ENCODE results near the gene TGM2.

TGM2 gene

DNA sequence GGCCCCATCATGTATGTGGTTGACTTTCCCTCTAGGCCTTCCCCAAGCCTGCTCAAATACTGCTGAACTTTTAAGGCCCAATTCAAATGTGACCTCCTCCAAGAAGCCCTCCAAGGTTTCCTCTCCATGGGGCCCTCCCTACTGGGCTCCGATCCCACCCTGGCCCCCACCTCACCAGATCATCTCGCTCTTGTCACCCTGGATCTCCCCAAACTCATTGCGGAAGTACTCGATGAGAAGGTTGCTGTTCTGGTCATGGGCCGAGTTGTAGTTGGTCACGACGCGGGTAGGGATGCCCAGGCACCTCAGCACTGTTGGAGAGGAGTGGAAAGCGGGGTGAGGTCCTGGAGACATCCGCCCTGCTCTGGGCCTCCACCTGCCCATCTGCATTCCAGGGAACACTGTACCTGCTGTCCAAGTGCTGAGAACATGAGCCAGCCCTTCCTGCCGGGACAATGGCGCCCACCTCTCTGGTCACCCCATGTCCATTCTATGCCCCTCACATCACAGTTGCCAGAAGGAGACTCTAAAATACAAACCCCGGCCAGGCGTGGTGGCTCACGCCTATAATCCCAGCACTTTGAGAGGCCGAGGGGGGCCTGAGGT is 23.1 kb downstream of the TGM2 start:
- no peak for DNase-seq

DNA sequence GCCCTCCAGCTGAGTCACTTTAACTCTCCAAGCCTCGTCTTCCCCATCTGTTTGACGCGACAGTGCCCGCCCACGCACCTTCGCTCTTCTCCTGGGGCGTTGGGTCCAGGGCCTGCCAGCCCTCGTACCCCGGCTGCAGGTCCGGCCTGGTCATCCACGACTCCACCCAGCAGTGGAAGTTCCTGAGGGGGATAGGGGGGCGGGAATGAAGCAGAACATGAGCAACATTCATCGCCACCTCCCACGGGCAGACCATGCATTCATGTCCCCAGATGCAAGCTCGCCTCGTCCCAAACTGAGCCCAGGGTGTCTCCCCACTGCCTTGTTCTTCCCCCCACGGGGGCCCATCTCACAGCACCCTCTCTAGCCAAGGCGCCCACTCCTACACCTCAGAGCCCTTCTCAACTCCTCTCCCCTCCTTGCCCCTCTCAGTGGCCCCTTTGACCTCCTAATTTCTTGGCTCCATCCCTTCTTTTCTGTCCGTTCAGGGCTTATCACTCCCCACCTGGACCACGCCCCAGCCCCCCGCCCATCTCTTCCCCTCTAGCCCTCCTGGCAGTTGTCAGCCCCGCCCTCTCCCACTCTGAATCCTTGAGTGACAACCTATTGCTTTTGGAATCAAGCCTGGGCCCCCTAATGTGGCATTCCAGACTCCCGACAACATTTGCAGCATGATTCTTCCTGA is 23.7 kb downstream of the TGM2 start:
- DNase-seq: no peak

- no peak for DNase-seq
Observed at GRCh38 chr20:38139977-38140753, 24.9 kb downstream of the TGM2 start.

- no peak for DNase-seq
Observed at GRCh38 chr20:38139156-38139912, 25.7 kb downstream of the TGM2 start.

DNA sequence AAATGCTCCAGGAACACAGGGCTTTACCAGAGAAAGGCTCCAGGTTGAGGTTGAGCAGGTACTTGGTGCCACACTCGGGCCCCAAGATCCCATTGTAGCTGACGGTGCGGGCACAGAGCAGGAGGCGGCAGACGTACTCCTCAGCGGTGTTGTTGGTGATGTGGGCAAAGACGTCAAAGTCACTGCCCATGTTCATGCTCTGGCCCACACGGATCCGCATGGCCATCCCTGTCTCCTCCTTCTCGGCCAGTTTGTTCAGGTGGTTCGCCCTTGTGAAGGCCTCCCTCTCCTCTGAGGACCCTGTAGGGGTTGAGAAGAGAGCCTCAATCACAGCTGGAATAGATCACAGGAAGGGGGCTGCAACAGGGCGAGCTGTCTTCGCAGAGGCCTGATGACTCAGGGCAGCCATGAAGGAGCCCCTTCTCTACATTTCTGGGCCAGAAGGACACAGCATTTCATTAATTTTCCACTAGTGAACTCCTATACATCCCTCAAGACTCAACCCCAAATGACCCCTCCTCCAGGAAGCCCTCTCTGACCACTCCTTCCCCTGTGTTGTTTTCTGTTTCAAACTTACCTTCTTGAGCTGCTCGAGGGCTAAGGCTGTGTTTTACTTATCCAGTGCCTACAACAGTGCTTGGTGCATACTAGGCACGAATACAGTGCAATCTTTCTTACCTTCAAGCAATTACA is 26.8 kb downstream of the TGM2 start:
- DNase-seq: no peak

GRCh38 chr20:38137441-38138037 is 27.5 kb downstream of the TGM2 start:
- DNase-seq: no peak

DNA sequence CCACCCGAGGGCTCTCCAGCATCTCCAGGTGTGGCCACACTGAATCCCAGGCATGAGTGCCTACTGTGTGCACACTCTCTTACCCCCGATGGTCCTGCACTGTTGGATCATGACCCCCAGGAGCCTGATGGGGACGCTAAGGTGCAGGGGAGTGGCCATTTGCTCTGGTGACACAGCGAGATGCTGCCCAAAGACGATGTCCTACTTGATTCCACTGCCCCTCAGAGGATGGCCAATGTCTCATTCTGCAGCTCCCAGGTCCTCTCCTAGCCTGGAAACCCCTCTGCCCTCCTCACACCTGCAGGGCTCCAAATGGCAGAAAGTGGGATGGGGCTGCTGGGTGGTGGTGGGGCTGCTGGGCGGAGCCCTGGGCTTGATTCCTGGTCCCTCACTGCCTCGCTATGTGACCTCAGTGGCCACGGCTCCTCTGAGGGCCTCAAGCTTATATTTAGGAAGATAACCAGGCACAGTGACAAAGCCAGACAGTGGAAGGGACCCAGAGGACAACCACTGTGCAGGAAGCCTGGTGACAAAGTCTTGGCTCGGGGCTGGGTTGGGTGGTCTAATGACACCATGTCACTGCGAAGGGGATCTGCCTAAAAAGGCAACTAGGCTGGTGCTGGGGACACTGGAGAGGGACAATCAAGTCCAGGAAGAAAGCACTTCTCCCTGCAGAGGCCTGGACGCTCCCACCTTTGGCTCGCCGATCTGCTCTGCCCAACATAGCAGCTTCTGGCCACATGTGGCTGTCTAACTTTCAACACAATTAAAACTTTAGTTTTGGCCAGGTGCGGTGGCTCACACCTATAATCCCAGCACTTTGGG is 28.4 kb downstream of the TGM2 start:
- no peak for DNase-seq

DNA sequence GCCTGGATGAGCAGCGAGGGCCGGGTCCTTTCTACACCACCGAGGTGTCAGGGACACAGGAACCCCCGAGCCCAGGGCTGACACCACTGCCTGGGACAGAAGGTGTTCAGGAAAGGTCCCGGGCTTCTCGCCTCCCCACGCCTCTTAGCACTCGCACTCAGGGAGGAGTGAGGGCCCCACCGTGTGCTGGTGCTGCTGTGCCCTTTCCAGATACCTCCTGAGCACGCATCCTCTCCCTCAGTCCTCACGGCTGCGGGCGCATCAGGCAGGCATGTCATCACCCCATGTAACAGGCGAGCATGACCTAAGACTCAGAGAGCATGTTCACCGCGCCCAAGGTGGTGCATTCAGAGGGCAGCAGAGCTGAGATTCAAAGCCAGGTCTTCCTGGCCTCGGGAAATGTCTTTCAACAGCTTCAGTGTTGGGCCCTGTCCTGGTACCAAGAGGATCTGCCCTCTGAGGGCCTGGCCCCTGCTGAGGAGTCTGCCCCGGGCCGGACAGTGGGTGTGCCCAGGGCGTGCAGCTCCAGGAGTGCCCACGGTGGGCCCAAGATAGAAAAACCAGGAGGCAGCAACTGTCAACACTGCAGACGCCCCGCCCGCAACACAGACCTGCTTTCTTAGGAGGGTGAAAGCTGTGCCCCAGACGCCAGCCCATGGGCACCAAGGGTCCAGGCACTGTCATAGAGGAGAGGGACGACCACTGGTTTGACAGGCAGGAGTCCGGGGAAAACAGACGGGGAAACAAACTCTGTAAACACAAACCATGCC is 29.2 kb downstream of the TGM2 start:
- DNase-seq: no peak

- DNase-seq: no peak
Observed at GRCh38 chr20:38135271-38135650, 29.8 kb downstream of the TGM2 start.

GRCh38 chr20:38134427-38135270 is 30.4 kb downstream of the TGM2 start:
- DNase-seq: no peak

- no peak for DNase-seq
Observed at GRCh38 chr20:38133680-38134426, 31.2 kb downstream of the TGM2 start.

DNA sequence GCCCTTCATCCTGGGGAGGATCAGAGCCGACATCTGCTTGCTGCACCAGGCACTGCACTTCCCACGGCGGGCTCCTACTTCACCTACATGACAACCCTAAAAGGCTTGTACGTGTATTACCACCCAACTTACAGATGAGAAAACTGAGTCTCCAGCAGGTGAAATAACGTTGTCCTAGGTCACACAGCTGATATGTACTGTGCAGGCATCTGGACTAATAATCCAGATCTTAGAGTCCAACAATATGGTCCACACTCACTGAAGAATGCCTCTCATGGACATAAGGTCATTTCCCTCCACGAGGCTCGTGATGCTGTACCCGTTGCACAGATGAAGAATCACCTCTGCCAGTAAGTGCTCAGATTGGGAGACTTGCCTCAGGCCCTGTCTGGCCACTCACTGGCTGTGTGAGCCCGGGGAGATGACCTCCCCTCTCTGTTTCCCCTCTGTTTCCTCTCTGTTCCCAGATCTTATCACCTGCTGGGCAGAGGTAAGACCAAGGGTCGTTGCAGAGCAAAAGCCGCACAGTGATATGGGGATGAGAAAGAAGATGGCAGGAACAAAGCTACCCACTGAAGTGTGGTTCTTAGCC is 32.1 kb downstream of the TGM2 start:
- DNase-seq: no peak

- DNase-seq: no peak
Observed at GRCh38 chr20:38132156-38132909, 32.7 kb downstream of the TGM2 start.

DNA sequence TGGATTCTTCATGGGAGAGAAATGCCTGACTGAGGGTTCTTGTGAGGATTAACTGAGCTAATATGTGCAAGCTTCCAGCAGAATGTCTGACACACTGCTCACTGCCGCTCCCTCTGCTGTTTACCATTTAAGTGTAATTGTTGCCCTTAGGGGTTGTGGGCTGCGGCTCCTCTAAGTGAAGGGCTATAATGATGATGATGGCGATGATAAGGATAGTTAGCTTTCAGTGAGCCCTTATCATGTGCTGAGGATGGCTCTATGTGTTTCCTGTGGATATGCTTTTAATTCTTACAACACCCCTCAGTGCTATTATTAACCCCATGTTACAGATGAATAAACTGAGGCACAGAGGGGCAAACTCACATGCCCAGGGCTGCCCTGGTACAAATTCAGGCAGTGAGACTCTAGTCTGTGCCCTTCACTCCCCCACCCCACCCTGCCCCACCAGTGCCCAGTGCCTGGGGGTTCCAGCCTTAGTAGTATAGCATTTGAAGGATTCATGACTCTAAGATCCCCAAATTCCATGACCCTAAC is 33.4 kb downstream of the TGM2 start:
- no peak for DNase-seq

GRCh38 chr20:38130687-38131587 is 34.1 kb downstream of the TGM2 start:
- DNase-seq: no peak

- no peak for DNase-seq
Observed at GRCh38 chr20:38129893-38130609, 35.0 kb downstream of the TGM2 start.
